Right lung (tissue), 5 donors: ENCODE data around the gene CEMIP2. TPM values are rescaled to one million over a fixed set of nuclear protein-coding genes. Genes with fewer than 3 reads are reported as not detected.
"Not testable (repeated sequence)": the region's sequence is repeated elsewhere in the genome, so short reads cannot be mapped to it uniquely, and the experiment has no call there.

Experiments used
- DNase-seq, 2 donors: peaks; one replicate each; pipeline ENCODE4 v3.0.0-alpha.2; 2013
- polyA plus RNA-seq, 5 donors: library from polyadenylated mRNA; unstranded; fragments of 120-200 nt; gene quantifications; one replicate each; pipeline versions ENCODE4 v1.2.1 to v1.2.3, GENCODE V29; 2013; ENCODE audit warnings: inconsistent platforms in 1 of 5, low replicate concordance in 1 of 5; ENCODE audit not compliant: insufficient read length in 5 of 5, insufficient read depth in 1 of 5

The CEMIP2 gene
- polyA plus RNA-seq, 5 donors, result 37.8 to 57.5 (median 50.2) TPM

DNA sequence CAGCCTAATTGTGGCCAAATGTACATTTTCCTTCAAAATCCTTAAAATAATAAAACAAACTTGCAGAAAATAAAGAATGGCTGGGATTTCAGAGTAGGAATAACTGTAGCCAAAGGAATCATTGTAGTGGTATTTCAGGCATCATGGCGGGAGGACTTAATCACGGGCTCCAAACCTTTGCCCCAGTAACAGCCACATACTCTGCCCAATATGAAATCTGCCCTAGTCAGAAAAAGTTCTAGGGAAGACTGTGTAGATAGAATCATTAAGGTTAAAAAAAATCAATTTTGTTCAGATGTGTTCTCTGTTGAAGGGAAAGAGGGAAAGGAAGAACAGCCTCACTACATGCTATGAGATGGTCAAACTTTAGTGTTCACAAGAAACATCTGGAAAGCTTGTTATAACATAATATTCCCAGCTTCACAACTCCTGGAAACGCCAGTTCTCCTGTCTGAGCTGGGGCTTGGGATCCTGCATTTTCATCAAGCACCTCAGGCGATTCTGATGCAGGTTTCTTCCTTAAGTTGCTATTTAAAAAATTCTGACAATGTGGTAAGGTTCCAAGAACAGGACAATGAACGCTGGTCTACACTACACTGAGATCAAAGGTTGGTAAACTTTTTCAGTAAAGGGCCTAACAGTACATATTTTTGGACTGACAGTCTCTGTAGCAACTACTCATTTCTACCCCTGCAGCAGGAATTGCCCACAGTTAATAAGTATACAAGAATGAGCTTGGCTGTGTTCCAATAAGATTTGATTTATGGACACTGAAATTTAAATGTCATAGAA, 87.9 kb downstream of the CEMIP2 start:
- DNase-seq, result no peak

DNA sequence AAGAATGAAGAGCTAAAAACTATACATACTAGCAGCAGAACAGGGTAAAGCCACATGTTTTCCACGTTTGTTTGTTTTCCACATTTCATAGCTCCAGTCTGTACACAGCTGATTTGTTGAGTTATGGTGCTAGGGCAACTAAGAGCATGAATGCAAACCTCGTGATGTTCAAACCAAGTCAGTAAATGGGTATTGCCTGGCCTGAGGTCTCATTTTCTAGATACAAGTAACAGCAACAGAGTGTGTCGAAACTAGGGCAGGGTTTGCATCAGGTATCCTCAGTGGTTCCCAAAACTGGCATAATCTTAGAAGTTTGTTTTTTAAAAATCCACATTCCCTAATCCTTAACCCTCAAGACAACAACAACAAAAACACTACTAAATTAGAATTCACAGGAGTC, 89.3 kb downstream of the CEMIP2 start:
- no peak for DNase-seq

GRCh38 chr9:71677209-71677608, 91.1 kb downstream of the CEMIP2 start:
- no peak for DNase-seq

DNA sequence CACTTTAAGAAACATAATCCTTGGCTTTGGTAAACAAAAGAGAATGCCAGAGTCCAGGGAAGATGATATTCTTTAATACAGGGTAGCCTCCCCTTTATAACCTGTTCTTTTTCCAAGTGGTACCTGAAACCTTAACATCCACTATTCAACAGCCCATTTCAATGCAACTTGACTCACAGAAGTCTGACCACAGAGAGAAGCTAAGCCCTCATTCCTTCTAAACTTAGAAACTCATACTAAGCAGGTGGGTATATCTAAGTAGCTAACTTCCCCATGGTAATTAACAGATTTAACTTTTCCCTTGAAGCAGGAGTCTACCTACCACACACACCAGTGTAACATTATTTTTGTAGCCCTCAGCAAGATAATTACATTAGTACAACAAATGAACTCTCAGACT, 91.9 kb downstream of the CEMIP2 start:
- no peak for DNase-seq

DNA sequence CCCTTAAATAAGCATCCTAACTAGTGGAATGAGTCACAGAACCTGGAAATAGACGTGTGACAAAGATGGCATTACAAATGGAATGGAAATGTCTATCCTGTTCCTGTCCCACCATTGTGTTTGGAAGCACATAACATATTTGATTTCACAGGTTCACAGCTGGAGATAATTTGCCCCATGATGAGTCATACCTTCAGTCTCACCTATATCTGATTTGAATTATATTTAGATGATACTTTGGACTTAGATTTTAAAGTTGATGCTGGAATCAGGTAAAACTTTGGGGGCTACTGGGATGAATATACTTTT, 92.5 kb downstream of the CEMIP2 start:
- no peak for DNase-seq

DNA sequence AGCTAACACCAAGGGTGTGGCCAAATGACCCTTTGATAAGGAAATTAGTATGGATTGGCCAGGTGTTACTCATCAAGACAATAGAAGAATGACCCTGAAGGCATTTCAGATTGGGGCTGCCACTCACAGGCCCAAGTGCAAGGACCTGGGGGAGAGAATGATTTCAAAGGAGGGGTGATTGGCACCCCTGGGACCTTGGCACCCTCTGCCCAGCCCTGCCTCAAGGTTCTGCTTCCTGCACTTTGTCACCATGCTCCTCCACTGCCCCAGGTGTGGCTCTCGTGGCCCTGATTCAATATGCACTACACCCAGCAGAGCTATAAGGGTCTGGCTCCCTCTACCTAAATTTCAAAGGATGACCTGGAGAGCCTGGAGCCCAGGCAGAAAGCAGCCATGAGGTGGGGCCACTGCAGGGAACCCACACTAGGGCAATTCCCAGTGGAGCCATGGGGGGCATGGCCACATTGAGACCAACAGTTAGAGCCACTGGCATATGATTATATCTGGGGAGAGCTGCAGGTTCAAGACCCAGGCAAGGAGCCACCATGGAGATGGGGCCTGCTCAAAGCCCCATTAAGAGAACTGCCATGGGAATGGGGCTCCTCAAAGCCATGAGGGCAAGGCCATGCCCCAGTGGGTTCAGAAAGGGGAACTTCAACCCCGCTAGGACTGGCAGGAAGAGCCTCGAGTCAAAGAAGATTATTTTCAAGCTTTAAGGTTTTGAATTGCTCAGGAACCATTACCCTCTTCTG, 93.0 kb downstream of the CEMIP2 start:
- DNase-seq, result no peak

- DNase-seq, result no peak
Measured at GRCh38 chr9:71672573-71672972, 95.7 kb downstream of the CEMIP2 start.

DNA sequence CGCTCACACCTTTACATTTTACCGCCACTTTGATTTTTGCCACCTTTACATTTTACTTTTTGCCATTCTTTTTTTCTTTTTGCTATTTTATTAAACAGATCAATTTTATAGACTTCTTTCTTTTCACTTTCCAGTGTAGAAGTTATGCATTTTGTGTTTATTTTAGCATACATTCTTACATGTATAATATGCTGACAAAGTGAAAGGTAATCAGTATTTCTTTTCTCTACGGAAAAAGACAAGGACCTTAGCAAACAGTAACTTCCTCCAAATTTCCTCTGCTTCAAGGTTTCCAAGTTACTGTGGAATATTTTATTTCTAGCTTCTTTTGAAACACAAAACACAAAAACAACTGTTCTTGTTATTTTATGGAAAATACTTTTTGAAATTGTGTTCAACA, 97.0 kb downstream of the CEMIP2 start:
- DNase-seq, result no peak

DNA sequence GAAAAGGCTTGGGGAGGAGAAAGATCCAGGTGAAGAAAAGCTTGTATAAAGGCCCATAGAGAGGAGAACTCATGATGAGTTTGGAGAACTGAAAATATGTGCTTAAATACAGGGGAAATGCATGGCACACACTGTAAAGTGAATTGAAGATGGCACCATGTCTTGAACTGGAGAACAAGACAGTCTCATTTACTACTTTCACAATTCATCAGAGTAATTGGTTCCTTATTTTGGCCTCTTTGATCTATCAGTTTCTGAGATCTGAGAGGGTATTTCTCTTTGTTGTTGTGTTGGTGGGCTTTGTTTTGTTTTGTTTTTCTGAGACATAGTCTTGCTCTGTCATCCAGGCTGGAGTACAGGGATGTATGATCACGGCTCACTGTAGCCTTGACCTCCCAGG, 98.2 kb downstream of the CEMIP2 start:
- no peak for DNase-seq

DNA sequence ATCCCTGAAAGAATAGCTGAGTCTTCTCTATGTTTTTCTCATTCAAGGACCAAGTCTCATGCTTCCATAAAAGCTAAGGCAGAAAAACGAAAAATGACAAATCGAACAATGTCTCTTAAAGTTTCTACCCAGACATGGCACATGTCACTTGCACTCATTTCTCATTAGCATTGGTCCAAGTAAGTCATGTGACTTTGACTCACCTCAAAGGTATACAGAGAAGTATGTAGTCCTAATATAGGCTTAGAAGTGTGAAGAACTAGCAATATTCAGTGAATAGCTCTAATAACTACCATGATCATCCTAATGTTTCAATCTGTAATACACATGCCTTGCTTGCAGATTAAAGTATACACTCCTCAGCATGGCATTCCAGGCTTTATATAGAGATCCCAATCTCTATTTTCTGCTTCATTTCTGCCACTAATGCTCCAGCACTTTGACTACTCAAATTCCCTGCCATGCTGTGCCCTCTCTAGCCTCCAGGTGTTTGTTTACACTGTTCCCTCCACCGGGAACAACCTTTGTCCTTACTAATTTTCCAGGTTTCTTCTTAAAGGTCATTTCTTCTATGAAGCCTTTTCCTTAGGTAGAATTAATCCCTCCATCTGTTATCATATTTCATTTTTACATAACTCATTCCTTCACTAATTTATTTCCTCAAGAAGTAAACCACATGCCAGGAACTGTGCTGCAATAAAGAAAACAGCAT, 98.9 kb downstream of the CEMIP2 start:
- no peak for DNase-seq

- no peak for DNase-seq
Measured at GRCh38 chr9:71668717-71669116, 99.6 kb downstream of the CEMIP2 start.

DNA sequence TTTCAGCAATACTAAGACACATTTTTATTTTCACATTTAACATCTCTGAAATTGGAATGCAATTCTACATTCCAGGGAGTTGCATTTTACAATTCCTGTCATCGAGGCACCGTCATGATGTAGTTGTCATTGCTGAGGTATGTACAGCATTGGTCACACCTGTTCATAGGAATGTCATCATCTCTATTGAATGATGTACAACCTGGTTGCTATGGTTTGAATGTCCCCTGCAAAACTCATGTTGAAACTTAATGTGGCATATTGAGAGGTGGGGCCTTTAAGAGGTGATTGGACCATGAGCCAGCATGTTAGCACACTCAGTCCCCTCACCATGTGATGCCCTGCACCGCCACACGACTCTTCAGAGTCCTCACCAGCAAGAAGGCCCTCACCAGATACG, 103.1 kb downstream of the CEMIP2 start:
- no peak for DNase-seq

- no peak for DNase-seq
Measured at GRCh38 chr9:71664566-71664965, 103.7 kb downstream of the CEMIP2 start.

GRCh38 chr9:71663931-71664459, 104.3 kb downstream of the CEMIP2 start:
- no peak for DNase-seq

DNA sequence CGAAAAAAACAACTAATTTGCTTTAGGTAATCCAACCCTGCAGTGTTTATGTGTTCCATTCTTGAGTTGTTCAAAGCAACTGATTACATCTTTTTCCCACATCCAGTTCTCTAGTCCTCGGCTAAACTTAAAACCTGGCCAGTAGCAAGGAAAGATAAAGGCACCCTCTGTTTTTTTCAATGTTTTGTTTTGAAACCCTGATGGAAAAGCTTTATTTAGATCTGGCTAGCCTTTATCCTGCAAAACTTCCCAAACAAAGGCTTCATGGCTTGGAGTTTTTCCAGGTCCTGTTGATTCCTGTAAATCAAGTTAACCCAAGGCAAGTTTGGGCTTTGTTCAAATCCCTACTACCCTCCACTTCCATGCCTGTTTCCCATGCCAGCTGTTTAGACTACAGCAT, 105.1 kb downstream of the CEMIP2 start:
- no peak for DNase-seq

- peak; percentile 51 to 68 for DNase-seq
Measured at GRCh38 chr9:71662082-71662481, 106.2 kb downstream of the CEMIP2 start.

DNA sequence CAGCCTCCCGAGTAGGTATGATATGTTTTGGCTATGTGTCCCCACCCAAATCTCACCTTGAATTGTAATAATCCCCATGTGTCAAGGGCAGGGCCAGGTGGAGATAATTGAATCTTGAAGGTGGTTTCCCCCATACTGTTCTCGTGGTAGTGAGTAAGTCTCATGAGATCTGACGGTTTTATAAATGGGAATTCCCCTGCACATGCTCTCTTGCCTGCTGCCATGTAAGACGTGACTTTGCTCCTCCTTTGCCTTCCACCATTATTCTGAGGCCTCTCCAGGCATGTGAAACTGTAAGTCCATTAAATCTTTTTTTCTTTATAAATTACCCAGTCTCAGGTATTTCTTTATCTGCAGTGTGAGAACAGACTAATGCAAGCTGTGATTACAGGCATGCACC, 111.0 kb downstream of the CEMIP2 start:
- not testable (repeated sequence) for DNase-seq

DNA sequence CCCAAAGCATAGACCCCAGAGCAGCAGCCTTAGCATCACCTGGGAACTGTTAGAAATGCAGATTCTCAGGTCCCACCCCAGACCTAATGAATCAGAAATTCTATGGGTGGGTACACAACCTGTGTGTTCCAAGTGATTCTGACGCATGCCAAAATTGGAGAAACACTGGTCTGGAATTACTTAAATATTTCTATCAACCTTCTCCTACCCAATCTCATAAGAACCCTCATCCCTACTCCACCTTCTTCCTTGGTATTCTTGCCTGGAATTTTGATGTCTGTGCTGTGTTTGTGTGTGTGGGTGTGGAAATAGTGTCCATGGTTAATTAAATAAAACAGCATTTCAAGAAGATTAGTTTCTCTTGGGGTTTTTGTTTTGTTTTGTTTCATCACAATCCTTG, 111.8 kb downstream of the CEMIP2 start:
- no peak for DNase-seq

GRCh38 chr9:71655778-71656177, 112.5 kb downstream of the CEMIP2 start:
- DNase-seq, result no peak

- DNase-seq, result no peak
Measured at GRCh38 chr9:71655141-71655540, 113.2 kb downstream of the CEMIP2 start.

DNA sequence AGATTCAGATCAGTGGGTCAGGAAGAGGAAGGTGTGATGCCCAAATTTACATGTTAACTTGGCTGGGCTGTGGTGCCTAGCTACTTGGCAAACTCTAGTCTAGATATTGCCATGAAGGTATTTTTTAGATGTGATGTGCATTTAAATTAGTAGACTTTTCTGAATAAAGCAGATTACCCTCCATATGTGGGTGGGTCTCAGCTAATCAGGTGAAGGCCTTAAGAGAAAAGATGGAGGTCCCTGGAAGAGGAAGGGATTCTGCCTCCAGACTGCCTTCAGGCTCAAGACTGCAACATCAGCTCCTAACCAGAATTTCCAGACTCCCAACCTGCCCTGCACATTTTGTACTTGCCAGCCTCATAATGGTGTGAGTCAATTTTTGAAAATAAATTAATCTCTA, 115.8 kb downstream of the CEMIP2 start:
- no peak for DNase-seq

GRCh38 chr9:71648453-71648852, 119.9 kb downstream of the CEMIP2 start:
- no peak for DNase-seq
